ENCODE measurements around the gene JAKMIP3. TPM values are rescaled to one million over a fixed set of nuclear protein-coding genes. Genes with fewer than 3 reads are reported as not detected.

JAKMIP3 gene
- total RNA-seq, 1 donor from 2014 or later, result 1.1 TPM

GRCh38 chr10:132043861-132044695, 21.7 kb upstream of the JAKMIP3 start:
- no peak for DNase-seq (ENCODE audit: low spot score)

GRCh38 chr10:132044803-132045202, 20.9 kb upstream of the JAKMIP3 start:
- DNase-seq (ENCODE audit: low spot score), result no peak

- no peak for DNase-seq (ENCODE audit: low spot score)
These were observed 20.4 kb upstream of the JAKMIP3 start for GRCh38 chr10:132045324-132045723.

DNA sequence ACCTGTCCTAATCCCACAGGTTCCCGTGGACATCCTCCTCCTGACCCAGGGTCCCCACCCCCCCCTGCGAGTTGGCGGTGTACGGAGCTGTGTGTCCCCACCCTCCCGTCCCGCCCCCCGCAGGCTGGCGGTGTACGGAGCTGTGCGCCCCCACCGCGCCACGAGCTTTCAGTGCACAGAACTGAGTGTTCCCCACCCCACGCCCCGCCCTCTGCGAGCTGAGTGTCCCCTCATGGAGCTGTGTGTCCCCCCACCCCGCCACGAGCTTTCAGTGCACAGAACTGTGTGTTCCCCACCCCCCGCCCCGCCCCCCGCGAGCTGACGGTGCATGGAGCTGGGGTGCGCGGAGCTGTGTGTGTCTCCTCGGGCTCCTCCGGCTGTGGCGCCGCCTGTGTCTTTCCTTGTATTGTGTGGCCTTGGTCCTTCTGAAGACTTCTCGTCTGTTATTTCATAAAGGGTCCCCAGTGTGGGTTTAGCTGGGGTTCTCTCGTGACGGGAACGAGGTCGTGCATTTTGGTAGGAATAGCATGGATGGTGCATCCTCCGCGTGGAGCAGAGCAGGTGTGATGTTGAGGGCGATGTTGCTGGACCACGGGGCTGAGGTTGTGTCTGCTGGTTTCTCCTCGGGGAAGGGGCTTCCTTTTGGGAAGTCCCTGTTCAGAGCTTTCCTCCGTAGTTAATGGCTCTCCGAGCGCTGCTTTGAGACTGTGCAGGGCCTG, 18.0 kb upstream of the JAKMIP3 start:
- DNase-seq (ENCODE audit: low spot score), result no peak

GRCh38 chr10:132048294-132048667, 17.5 kb upstream of the JAKMIP3 start:
- no peak for DNase-seq (ENCODE audit: low spot score)

DNA sequence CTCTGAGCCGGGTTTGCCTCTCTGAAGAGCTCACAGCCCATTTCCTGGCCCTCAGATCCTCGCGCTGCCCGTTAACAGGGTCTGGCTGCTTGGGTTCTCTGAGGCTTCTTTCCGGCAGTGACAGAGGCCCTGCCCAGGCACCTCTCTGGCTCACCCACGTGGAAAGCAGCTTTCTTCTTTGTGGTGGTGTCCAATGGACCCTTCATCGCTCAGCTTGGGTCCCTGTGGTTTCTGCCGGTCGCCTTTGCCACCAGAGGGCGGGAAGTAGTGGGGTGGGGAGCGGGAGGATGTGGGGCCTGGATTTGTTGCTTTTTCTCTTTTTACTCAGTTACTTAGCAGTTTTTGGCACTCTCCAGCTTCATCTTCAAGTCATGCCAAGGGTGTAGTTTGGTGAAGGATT, 15.6 kb upstream of the JAKMIP3 start:
- DNase-seq (ENCODE audit: low spot score), result no peak

GRCh38 chr10:132052124-132052523, 13.6 kb upstream of the JAKMIP3 start:
- DNase-seq (ENCODE audit: low spot score), result no peak

DNA sequence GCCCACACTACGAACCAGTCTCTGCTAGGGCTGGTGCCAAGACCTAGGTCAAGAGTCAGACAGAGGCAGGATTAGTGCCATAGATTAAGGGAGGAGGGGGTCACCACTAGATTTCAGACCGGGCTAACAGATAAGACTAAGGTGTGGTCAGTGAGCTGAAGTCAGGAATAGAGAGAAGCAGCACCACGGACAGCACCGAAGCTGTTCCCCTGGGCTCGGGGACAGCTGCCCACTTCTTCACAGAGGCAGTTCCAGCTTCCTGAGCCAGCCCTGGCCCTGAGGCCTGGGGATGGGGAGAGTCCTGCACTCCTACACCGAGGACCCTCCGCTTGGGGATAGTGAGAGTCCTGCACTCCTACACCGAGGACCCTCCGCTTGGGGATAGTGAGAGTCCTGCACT, 11.2 kb upstream of the JAKMIP3 start:
- no peak for DNase-seq (ENCODE audit: low spot score)

- no peak for DNase-seq (ENCODE audit: low spot score)
These were observed 10.1 kb upstream of the JAKMIP3 start for GRCh38 chr10:132055616-132056015.

DNA sequence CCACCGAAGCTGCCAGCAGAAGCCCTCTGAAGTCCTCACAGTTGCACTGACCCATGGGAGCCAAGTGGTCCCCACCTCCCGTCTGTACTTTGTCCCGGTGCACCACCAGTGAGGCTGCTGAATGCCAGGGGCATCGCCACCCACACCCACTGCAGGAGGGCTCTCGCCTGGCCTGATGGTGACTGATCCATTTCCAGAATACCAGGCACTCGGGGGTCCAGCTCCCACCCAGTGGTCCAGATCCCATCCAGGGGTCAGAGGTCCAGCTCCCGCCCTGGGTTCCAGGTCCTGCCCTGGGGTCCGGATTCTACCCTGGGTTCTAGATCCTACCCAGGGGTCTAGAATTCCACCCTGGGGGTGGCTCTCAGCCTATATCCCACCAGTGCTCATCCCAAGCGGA, 9.1 kb upstream of the JAKMIP3 start:
- DNase-seq (ENCODE audit: low spot score), result no peak

DNA sequence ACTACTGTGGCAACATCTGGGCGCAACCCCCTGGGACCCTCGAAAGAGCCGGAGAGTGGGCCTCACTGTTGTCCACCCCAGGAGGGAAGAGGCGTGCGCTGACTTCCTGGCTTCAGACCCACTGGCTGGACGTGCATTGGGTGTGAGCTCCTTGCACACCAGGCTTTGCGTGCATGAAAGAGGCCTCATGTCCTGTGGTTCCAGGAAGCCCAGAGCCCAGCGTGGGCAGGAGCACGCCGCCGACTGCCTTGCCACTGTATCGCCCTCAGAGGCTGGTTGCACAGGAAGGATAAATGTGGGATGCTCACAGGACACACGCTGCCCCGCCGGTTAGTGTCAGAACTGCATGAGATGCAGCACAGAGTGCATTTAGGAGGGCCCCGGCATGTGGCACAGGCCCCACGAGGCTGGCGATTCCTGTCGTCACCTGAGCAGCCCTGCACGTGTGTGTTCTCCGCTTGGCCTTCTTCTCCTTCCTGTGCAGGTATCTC, 8.5 kb upstream of the JAKMIP3 start:
- DNase-seq (ENCODE audit: low spot score), result no peak

GRCh38 chr10:132058111-132058745, 7.5 kb upstream of the JAKMIP3 start:
- no peak for DNase-seq (ENCODE audit: low spot score)

DNA sequence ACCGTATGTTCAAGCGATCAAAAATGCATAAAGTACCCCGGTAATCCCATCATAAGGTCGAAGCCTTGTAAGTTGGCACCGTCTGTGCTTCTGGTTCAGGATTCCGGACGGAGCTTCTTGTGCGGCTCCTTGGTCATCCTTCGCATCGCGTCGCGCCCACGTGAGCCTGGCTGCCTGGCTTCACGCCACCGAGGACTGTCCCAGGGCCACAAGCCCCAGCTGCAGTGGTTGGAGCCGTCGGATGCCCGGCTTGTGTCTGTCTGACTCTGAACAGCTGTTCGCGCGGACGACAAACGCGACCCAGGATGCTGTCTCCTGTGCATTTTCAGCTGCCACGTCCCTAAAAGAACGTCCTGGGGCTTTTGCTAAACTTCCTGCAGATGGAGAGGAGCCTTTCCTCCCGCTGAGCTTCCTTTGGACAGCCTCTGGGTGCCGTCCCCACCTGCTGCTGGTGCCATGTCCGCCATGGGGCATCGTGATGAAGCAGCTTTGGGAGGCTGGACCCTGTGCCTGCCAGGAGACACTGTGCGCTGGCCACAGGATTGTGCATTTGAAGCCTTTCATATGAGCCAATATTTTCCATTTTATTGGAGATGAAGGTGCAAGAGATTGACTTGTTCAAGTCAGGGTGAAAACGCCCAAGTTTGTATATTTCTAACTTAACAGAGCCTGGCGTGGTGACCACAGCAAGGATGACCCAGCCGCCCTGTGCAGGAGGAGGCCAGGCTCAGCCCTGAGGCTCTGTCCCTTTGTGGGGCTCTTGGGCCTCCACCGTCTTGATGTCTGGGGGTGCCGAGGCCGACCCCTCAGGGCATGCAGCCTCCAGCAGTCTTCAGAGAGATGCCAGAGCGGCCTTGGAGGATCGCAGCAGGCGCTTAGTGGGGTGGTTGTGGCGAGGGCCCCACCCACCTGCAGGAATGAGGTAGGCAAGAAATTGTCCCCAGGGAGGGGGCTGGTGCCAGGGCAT, 6.7 kb upstream of the JAKMIP3 start:
- no peak for DNase-seq (ENCODE audit: low spot score)

- no peak for DNase-seq (ENCODE audit: low spot score)
These were observed 5.8 kb upstream of the JAKMIP3 start for GRCh38 chr10:132059760-132060508.

GRCh38 chr10:132061030-132061429, 4.7 kb upstream of the JAKMIP3 start:
- no peak for DNase-seq (ENCODE audit: low spot score)

- DNase-seq (ENCODE audit: low spot score), result no peak
These were observed 4.3 kb upstream of the JAKMIP3 start for GRCh38 chr10:132061465-132061864.

DNA sequence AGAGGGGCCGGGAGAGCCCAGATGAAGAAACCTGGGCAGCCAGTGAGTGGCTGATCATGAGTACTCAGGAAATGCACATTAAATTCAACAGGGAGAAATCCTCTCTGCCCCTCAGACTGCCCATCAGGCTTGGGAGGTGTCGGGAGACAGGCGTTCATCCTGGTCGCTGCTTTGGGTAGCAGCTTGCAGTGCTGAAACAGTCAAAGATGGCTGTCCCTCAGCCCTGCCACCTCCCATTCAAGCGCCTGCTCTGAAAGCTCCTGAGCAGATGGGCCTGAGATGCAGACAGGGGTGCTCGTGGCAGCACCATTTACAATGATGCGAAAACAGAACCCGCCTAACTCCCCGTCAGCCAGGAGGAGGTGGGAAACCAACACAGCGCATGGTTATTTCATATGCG, 3.6 kb upstream of the JAKMIP3 start:
- no peak for DNase-seq (ENCODE audit: low spot score)

DNA sequence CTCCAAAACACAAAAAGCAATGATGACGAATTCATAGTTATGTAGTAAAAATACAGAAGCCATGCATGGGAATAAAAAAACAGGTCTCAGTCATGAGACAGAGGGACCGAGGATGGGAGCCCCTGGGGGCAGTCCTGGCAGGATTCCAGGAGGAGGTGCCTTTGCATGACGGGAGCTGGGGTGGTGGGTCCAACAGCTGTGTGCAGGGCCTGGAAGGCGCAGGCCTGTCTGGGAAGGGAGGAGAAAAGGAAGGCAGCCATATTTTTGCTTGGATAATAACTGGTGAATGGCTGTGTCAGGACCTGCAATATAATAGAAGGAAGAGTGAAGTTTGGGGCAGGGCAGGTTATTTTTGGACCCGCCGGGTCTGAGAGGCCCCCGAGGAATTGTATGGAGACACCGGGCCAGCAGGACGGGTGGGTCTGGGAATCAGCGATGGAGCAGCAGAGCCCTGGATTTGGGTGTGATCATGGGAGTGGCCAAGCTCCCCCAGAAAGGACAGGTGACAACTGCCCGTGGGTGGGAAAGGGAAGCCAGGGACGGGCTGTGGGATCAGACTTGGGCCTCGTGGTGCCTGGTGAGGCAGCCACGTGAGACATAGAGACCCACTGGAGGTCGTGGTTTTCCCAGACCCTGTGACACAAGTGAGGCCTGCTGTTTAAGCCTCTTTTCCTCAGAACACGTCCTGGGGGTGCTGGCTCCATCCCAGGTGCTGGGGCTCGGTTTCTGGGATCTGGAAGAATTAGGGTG, 2.9 kb upstream of the JAKMIP3 start:
- DNase-seq (ENCODE audit: low spot score), result no peak

DNA sequence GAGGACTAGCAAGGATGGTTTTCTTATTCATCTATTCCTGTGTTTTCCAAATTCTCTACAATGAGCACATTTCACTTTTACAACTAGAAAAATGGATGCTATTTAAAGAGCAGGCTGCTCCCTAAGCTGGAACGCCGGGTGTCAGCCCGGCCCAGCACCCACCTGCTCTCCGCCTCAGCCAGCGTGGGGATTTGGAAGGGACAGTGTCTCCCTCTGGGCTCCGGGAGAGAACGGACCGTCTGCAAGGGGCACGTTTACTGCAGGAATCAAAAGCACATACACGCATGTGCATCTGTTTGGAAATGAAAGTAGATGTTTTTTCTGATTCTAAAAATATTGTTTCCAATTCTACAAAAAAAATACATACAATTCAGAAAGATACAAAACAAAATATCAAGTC, 2.3 kb upstream of the JAKMIP3 start:
- no peak for DNase-seq (ENCODE audit: low spot score)
